GM18508 (cell line): ENCODE results near the gene HOXA4.

Experiments
- ATAC-seq: cut with Tn5 transposase; IDR thresholded peaks from one replicate; pipeline ENCODE4 v1.9.1; 2021; ENCODE audit warnings: moderate number of reproducible peaks; ENCODE audit not compliant: insufficient read depth, unreplicated experiment

The HOXA4 gene

GRCh38 chr7:27170426-27171324 lies 40.1 kb upstream of the HOXA4 start:
- ATAC-seq = no peak

GRCh38 chr7:27169658-27170425 lies 39.3 kb upstream of the HOXA4 start:
- no peak for ATAC-seq

- ATAC-seq = no peak
Observed at GRCh38 chr7:27168265-27168947, 37.8 kb upstream of the HOXA4 start.

GRCh38 chr7:27167916-27168264 lies 37.3 kb upstream of the HOXA4 start:
- ATAC-seq = no peak

- ATAC-seq = no peak
Observed at GRCh38 chr7:27166531-27167505, 36.3 kb upstream of the HOXA4 start.

GRCh38 chr7:27165996-27166530 lies 35.5 kb upstream of the HOXA4 start:
- ATAC-seq = no peak

- ATAC-seq = no peak
Observed at GRCh38 chr7:27165089-27165995, 34.8 kb upstream of the HOXA4 start, which contains the start of gene HOXA9. HOXA9 (minus strand) TSS chr7:27165537; CDS start chr7:27165457, 80 bp downstream.

- ATAC-seq = no peak
Observed at GRCh38 chr7:27164367-27165088, 34.0 kb upstream of the HOXA4 start.

- no peak for ATAC-seq
Observed at GRCh38 chr7:27164045-27164366, 33.4 kb upstream of the HOXA4 start.

- ATAC-seq = no peak
Observed at GRCh38 chr7:27163288-27164044, 32.9 kb upstream of the HOXA4 start.

GRCh38 chr7:27162561-27163287 lies 32.2 kb upstream of the HOXA4 start:
- no peak for ATAC-seq

- no peak for ATAC-seq
Observed at GRCh38 chr7:27161721-27162560, 31.4 kb upstream of the HOXA4 start.

- no peak for ATAC-seq
Observed at GRCh38 chr7:27161214-27161720, 30.7 kb upstream of the HOXA4 start.

GRCh38 chr7:27160546-27161213 lies 30.1 kb upstream of the HOXA4 start:
- no peak for ATAC-seq

- ATAC-seq = no peak
Observed at GRCh38 chr7:27160145-27160545, 29.6 kb upstream of the HOXA4 start.
